Measurements from ENCODE around the gene EVL.

- TF ChIP-seq, protein P1, sequence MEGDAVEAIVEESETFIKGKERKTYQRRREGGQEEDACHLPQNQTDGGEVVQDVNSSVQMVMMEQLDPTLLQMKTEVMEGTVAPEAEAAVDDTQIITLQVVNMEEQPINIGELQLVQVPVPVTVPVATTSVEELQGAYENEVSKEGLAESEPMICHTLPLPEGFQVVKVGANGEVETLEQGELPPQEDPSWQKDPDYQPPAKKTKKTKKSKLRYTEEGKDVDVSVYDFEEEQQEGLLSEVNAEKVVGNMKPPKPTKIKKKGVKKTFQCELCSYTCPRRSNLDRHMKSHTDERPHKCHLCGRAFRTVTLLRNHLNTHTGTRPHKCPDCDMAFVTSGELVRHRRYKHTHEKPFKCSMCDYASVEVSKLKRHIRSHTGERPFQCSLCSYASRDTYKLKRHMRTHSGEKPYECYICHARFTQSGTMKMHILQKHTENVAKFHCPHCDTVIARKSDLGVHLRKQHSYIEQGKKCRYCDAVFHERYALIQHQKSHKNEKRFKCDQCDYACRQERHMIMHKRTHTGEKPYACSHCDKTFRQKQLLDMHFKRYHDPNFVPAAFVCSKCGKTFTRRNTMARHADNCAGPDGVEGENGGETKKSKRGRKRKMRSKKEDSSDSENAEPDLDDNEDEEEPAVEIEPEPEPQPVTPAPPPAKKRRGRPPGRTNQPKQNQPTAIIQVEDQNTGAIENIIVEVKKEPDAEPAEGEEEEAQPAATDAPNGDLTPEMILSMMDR (conservative IDR thresholded peaks at IDR 0.05), result no peak
- TF ChIP-seq ZFX (IDR thresholded peaks at IDR 0.05), result no peak
These were observed 126.5 kb downstream of the EVL start for GRCh38 chr14:100191584-100192249.

Measured in C4-2B (cell line).